Stimulated activated CD4-positive, alpha-beta T cell treated with anti-CD3 and anti-CD28 coated beads, Interleukin-2, amount 100 ng/mL, for 4 hours (primary cell): Measurements from ENCODE around the gene SEMA4C.
"Not testable (repeated sequence)": the region's sequence is repeated elsewhere in the genome, so short reads cannot be mapped to it uniquely, and the experiment has no call there.

Experiments
- DNase-seq: peaks from one replicate; pipeline ENCODE4 v3.0.0-alpha.2; 2020; ENCODE audit warnings: low read depth

SEMA4C gene

GRCh38 chr2:96866586-96866985 lies 3.3 kb downstream of the SEMA4C start:
- no peak for DNase-seq

GRCh38 chr2:96866149-96866548 lies 3.7 kb downstream of the SEMA4C start:
- DNase-seq = no peak

GRCh38 chr2:96865654-96866053 lies 4.2 kb downstream of the SEMA4C start:
- no peak for DNase-seq

GRCh38 chr2:96864343-96865091 lies 5.4 kb downstream of the SEMA4C start:
- DNase-seq = no peak

GRCh38 chr2:96863575-96864342 lies 6.1 kb downstream of the SEMA4C start:
- no peak for DNase-seq

GRCh38 chr2:96863056-96863455 lies 6.8 kb downstream of the SEMA4C start:
- not testable (repeated sequence) for DNase-seq

- no peak for DNase-seq
Measured at GRCh38 chr2:96861074-96861473, 8.8 kb downstream of the SEMA4C start.

- peak; percentile 29 for DNase-seq
Measured at GRCh38 chr2:96860065-96861029, 9.5 kb downstream of the SEMA4C start.

- no peak for DNase-seq
Measured at GRCh38 chr2:96859681-96860064, 10.2 kb downstream of the SEMA4C start.

- DNase-seq = no peak
Measured at GRCh38 chr2:96859099-96859649, 10.7 kb downstream of the SEMA4C start.

- DNase-seq = peak; percentile 97
Measured at GRCh38 chr2:96857667-96858372, 12.1 kb downstream of the SEMA4C start, which contains the start of gene ANKRD39. Gene ANKRD39 (minus strand): TSS chr2:96858016. CDS start chr2:96857987, 29 bp downstream.

GRCh38 chr2:96856776-96857666 lies 12.9 kb downstream of the SEMA4C start:
- no peak for DNase-seq

- no peak for DNase-seq
Measured at GRCh38 chr2:96853321-96853720, 16.6 kb downstream of the SEMA4C start.

- DNase-seq = no peak
Measured at GRCh38 chr2:96852667-96853066, 17.2 kb downstream of the SEMA4C start.

- DNase-seq = no peak
Measured at GRCh38 chr2:96848264-96848663, 21.6 kb downstream of the SEMA4C start.

GRCh38 chr2:96847586-96847985 lies 22.3 kb downstream of the SEMA4C start:
- DNase-seq = no peak

GRCh38 chr2:96846825-96847224 lies 23.1 kb downstream of the SEMA4C start:
- no peak for DNase-seq

GRCh38 chr2:96844405-96844808 lies 25.5 kb downstream of the SEMA4C start:
- DNase-seq = no peak

- DNase-seq = no peak
Measured at GRCh38 chr2:96843538-96844268, 26.2 kb downstream of the SEMA4C start, which contains the start of gene ANKRD23. Gene ANKRD23 (minus strand): TSS chr2:96844021. CDS start chr2:96843992, 29 bp downstream.
